Kidney (tissue), 22 donors: ENCODE results near the gene GIMAP1. TPM values are rescaled to one million over a fixed set of nuclear protein-coding genes. Genes with fewer than 3 reads are reported as not detected.
A peak's percentile ranks its signal among the peaks of the same experiment; 100 is the strongest.
"Not testable (repeated sequence)": the region's sequence is repeated elsewhere in the genome, so short reads cannot be mapped to it uniquely, and the experiment has no call there.

Experiments used
- DNase-seq, 5 donors: peaks; one replicate each; pipeline ENCODE4 v3.0.0-alpha.2; 2013 to 2020
- FAIRE-seq: peaks from 2 replicates; lab custom pipeline; 2012; peaks lifted over from hg19 to GRCh38; lab: Jason Lieb, UNC
- H3K27ac ChIP-seq, 2 donors: one replicate each; pipeline ENCODE4 v1.7.0; 2013; ENCODE audit warnings: low read depth in 2 of 2, low read length in 2 of 2, inconsistent platforms in 1 of 2
- H3K27me3 ChIP-seq: one replicate; pipeline ENCODE4 v1.7.1; 2013; ENCODE audit warnings: low read length, inconsistent platforms; ENCODE audit not compliant: control insufficient read depth, insufficient read depth
- H3K36me3 ChIP-seq, 3 donors: one replicate each; pipeline versions ENCODE4 v1.7.0 to v1.7.1; 2013; ENCODE audit warnings: low read length in 3 of 3, control low read depth in 1 of 3, inconsistent platforms in 1 of 3; ENCODE audit not compliant: insufficient read depth in 3 of 3, control insufficient read depth in 2 of 3
- H3K4me1 ChIP-seq, 3 donors: one replicate each; pipeline versions ENCODE4 v1.7.0 to v1.7.1; 2013; ENCODE audit warnings: low read length in 3 of 3, inconsistent platforms in 1 of 3, low read depth in 1 of 3; ENCODE audit not compliant: control insufficient read depth in 2 of 3, insufficient read depth in 2 of 3
- H3K4me3 ChIP-seq, 3 donors: one replicate each; pipeline versions ENCODE4 v1.7.0 to v1.8.1; 2013; ENCODE audit warnings: low read length in 3 of 3, control low read depth in 1 of 3, inconsistent platforms in 1 of 3
- H3K9ac ChIP-seq, 3 donors: one replicate each; pipeline versions ENCODE4 v1.7.0 to v1.7.1; 2013; ENCODE audit warnings: low read length in 3 of 3, control low read depth in 1 of 3, inconsistent platforms in 1 of 3
- H3K9me3 ChIP-seq, 3 donors: one replicate each; pipeline versions ENCODE4 v1.7.0 to v1.7.1; 2013; ENCODE audit warnings: low read length in 3 of 3, control low read depth in 1 of 3, inconsistent platforms in 1 of 3; ENCODE audit not compliant: control insufficient read depth in 2 of 3, insufficient read depth in 1 of 3
- CTCF ChIP-seq: IDR thresholded peaks from 3 replicates; pipeline ENCODE4 v1.5.1; 2012; ENCODE audit warnings: mild to moderate bottlenecking, moderate library complexity, borderline replicate concordance; ENCODE audit not compliant: insufficient read depth; ENCODE audit errors: extremely low read depth
- intact Hi-C: fragments of 100-400 bp; cut with DNase I; formaldehyde crosslinking; loops from one replicate; pipeline ENCODE4 v1.11.1; 2022
- long read RNA-seq, 10 donors: library from polyadenylated mRNA in 1 of 10; unstranded in 1 of 10; transcript quantifications; one replicate each; pipeline ENCODE4 v2.0.0 and lab custom pipeline, GENCODE V29; 2021 to 2026
- polyA plus RNA-seq: library from polyadenylated mRNA; stranded (reverse); fragments of 350-450 nt; fragmentation: Illumina TruSeq; extraction: RNeasy Lipid Tissue Mini Kit (QIAGEN cat#74804); gene quantifications from one replicate; pipeline ENCODE4 v1.2.3, GENCODE V29; 2014; ENCODE audit warnings: low read depth, low replicate concordance; ENCODE audit not compliant: insufficient read depth
- total RNA-seq: library from RNA; stranded (reverse); fragmentation: NEBNext Ultra II Directional; extraction: Animal tissue kit (Norgen Biotek cat#: 25700); gene quantifications from one replicate; pipeline ENCODE4 v1.2.1, GENCODE V29; 2021
- donor health status: control.
- donor health status: control.
- donor health status: control.
- donor health status: control.
- donor health status: control.
- donor health status: DM: yes; HTN: yes; CAD: no.
- donor health status: Normal renal cell carcinoma (clear cell type).

Gene GIMAP1
- total RNA-seq (10.2 TPM), polyA plus RNA-seq (6.4 TPM)
- long read RNA-seq, donor 1, full-length matches to known transcripts = 1 of 8 reads
- long read RNA-seq, donor 1, partial matches to known transcripts = 7 of 8 reads
- long read RNA-seq, donor 1, other reads (novel, unspliced or antisense) = 0 of 8 reads
- long read RNA-seq, donor 2, full-length matches to known transcripts = 1 of 1 reads
- long read RNA-seq, donor 2, partial matches to known transcripts = 0 of 1 reads
- long read RNA-seq, donor 2, other reads (novel, unspliced or antisense) = 0 of 1 reads
- long read RNA-seq, donor 3, full-length matches to known transcripts = 3 of 3 reads
- long read RNA-seq, donor 3, partial matches to known transcripts = 0 of 3 reads
- long read RNA-seq, donor 3, other reads (novel, unspliced or antisense) = 0 of 3 reads
- long read RNA-seq, donor 4 = 0 reads
- long read RNA-seq, donor 5 = 0 reads
- long read RNA-seq, donor 6 = 0 reads
- long read RNA-seq, donor 7, full-length matches to known transcripts = 5 of 5 reads
- long read RNA-seq, donor 7, partial matches to known transcripts = 0 of 5 reads
- long read RNA-seq, donor 7, other reads (novel, unspliced or antisense) = 0 of 5 reads
- long read RNA-seq, donor 8, full-length matches to known transcripts = 2 of 2 reads
- long read RNA-seq, donor 8, partial matches to known transcripts = 0 of 2 reads
- long read RNA-seq, donor 8, other reads (novel, unspliced or antisense) = 0 of 2 reads
- long read RNA-seq, donor 9, full-length matches to known transcripts = 3 of 3 reads
- long read RNA-seq, donor 9, partial matches to known transcripts = 0 of 3 reads
- long read RNA-seq, donor 9, other reads (novel, unspliced or antisense) = 0 of 3 reads
- long read RNA-seq, donor 10, full-length matches to known transcripts = 4 of 4 reads
- long read RNA-seq, donor 10, partial matches to known transcripts = 0 of 4 reads
- long read RNA-seq, donor 10, other reads (novel, unspliced or antisense) = 0 of 4 reads

GRCh38 chr7:150716368-150716767 is at the start of gene GIMAP1:
GIMAP1 (plus strand) TSS chr7:150716613; CDS start chr7:150719048, 2,435 bp downstream.
- FAIRE-seq = no peak

GRCh38 chr7:150668472-150668911 is 47.9 kb upstream of the GIMAP1 start:
- no peak overlapping the region for H3K27ac ChIP-seq
- no peak overlapping the region for H3K4me3 ChIP-seq
- TF ChIP-seq CTCF = no peak
- no peak overlapping the region for H3K9ac ChIP-seq
- no peaks in the 10 kb centered on the region for H3K36me3 ChIP-seq
- intact Hi-C loops = no loop called here
- no peaks in the 10 kb centered on the region for H3K4me1 ChIP-seq
- H3K27me3 ChIP-seq = no peaks in the 10 kb centered on the region
- DNase-seq (no peak), FAIRE-seq (no peak)
- H3K9me3 ChIP-seq = no peaks in the 10 kb centered on the region

More at GRCh38 chr7:150716368-150716767, at the start of gene GIMAP1:
- intact Hi-C loops = no loop called here
- Histone ChIP-seq H3K9me3 (peaks cover 0 to 4% (median 0%) of the 10 kb centered on the region in 3 donors), H3K27ac (peak within 1 kb of the TSS; percentile 58 to 64), H3K4me3 (peak within 1 kb of the TSS; percentile 31 to 67 (median 66)), H3K36me3 (no peaks in the 10 kb centered on the region), H3K4me1 (no peaks in the 10 kb centered on the region), H3K27me3 (no peaks in the 10 kb centered on the region), H3K9ac (peak within 1 kb of the TSS; percentile 1 to 63 (median 51))
- DNase-seq = peak in 2 of 5 donors; percentile 42 to 75
- TF ChIP-seq CTCF = no peak

- DNase-seq = no peak
- no peaks in the 10 kb centered on the region for H3K4me1 ChIP-seq
- TF ChIP-seq CTCF = no peak
- intact Hi-C loops = no loop called here
- H3K36me3 ChIP-seq = no peaks in the 10 kb centered on the region
- H3K4me3 ChIP-seq = no peak overlapping the region
- no peak for FAIRE-seq
- H3K9me3 ChIP-seq = no peaks in the 10 kb centered on the region
- H3K9ac ChIP-seq = no peak overlapping the region
- H3K27me3 ChIP-seq = no peaks in the 10 kb centered on the region
- no peak overlapping the region for H3K27ac ChIP-seq
Observed at GRCh38 chr7:150668977-150669376, 47.4 kb upstream of the GIMAP1 start.

- H3K4me1 ChIP-seq, H3K27me3 ChIP-seq, H3K4me3 ChIP-seq, H3K9me3 ChIP-seq, H3K9ac ChIP-seq, H3K36me3 ChIP-seq, intact Hi-C loops, H3K27ac ChIP-seq, DNase-seq, FAIRE-seq: not testable (repeated sequence)
Observed at GRCh38 chr7:150671798-150672585, 44.4 kb upstream of the GIMAP1 start.
